GM18868 (cell line): Measurements from ENCODE around the gene RPL26.

Source experiments
- ATAC-seq: cut with Tn5 transposase; IDR thresholded peaks from one replicate; pipeline ENCODE4 v1.9.1; 2021; ENCODE audit warnings: mild to moderate bottlenecking, moderate library complexity; ENCODE audit not compliant: unreplicated experiment

The RPL26 gene

DNA sequence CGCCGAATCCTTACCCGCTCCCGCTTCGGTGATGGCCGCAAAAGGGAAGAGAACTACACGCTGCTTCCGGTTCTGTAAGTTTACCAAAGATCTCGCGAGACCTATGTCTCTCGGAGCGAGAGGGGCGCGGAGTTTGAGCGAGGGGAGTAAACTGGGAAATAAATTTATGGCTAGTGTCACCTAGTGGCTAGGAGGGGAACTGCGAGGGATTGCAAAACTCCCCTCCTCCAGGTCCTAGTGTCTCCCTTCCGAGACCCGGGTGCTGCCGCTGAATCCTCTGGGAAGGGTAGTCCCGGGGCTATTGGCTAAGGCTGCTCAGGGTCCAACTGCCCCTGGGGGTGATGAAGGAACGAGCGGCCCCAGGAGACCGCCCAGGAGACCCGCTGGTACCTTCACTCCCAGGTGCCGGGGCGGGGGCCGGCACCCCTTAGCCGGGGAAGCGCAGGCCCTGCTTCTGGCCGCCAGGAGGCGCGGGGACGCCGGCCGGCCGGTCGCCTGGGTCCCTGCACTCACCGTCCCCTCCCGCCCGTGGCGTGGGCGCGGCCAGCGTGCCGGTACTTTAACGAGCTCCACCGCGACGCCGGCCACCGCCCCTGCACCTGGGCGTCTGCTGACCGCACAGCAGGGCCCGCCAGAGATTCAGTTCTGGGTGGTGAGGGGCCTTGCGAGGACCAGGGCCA, at the start of gene RPL26:
Gene RPL26 (minus strand): TSS at position 51 of the 680 bp plus-strand sequence. CDS start 883 bp downstream, outside the sequence.
- ATAC-seq: peak; percentile 85

GRCh38 chr17:8430966-8431365, 48.0 kb upstream of the RPL26 start:
- ATAC-seq: no peak

GRCh38 chr17:8426802-8427201, 43.8 kb upstream of the RPL26 start:
- no peak for ATAC-seq

DNA sequence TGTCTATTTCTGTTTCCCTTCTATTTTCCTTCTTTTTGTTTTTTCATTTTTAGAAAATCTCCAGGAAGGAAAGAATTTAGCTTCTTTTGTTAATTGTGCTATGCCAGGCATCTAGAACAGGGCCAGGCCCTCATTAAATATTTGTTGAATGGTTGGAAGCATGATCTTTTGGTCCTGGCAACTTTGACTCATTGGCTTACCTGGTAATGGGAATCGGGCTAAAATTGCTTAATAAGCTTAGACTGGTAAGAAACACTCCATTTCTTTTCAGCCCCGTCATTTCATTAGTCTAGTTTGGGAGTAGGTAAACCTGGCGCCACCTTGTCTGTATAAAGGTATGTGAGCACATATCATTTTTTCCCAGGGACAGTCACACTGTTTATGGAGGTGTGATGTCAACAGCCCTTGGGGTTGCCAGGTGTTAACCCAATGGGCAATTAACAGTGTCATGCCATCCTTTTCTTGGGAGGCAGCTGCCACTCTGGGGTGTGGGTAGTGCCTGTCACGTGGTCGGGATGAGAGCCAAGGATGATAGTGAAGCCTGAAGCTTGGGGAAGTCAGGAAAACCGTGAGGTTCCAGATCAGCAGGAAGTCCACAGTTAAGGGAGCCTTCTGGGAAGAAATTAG, 43.2 kb upstream of the RPL26 start:
- no peak for ATAC-seq

DNA sequence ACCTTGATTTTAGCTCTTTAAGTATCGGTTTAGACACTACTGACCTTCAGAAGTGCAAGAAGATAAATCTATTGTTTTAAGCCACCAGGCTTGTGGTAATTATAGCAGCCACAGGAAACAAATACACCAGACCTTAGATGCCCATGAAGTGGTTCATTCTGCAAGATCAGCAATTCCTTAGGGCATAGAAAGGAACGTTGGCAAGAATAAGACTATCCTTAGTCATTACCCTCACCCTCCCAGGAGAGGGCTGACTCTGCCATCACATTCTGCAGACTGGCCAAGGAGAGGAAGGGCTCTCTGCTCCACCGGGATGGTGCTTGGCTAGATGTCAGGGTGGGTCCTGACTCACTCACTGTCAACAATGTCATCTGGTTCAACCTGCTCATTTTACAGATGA, 38.6 kb upstream of the RPL26 start:
- ATAC-seq: no peak

DNA sequence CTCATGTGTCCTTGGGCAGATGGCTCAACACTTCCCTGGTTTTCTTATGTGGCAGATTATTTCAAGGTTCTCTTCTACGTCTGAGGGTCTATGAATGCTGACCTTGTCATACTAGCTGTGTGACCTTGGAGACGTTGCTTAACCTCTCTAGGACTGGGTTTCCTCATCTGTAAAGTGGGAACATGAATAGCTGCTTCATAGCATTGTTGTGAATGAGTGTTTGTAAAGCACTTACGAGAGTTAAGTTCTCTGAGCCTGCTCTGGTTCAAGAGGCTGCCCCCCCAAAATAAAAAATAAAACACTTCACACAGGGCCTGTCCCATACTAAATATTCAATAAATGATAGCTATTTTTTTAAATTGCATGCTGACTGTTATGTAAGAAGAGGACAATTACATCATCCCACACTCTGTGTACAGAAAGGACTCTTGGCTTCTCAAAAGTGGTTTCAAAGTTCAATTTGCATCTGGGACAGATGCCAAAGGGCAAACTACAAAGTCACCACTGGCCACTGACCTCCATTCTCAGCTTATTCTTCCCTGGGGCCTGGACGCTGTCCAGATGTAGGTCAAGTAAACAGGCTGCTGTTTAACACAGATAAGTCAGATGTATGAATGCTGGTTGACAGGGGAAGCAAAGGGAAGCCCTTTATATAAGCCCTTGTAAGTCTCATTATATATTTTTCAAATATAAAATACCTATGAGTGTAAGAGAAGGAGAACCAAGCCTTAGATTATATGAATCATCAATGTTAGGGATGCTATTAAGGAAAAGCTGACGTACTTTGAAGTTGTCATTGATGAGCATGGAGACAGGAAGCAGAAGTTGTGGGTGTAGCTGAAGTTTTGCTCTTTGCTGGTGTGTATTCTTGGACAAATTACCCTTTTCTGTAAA, 37.3 kb upstream of the RPL26 start:
- no peak for ATAC-seq

- ATAC-seq: no peak
Measured at GRCh38 chr17:8419305-8419704, 36.3 kb upstream of the RPL26 start.

DNA sequence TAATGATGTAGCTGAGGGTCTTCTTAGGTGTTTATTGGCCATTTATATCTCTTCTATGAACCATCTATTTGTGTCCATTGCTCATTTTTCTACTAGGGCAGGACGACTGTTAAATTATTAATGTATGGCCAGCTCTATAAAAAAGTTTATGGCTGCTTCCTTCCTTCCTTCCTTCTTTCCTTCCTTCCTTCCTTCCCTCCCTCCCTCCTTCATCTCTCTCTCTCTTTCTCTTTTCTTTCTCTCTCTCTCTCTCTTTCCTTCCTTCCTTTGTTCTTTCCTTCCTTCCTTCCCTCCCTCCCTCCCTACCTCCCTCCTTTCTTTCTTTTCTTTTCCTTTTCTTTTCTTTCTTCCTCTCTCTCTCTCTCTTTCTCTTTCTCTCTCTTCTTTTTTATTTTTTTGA, 35.5 kb upstream of the RPL26 start:
- ATAC-seq: no peak

DNA sequence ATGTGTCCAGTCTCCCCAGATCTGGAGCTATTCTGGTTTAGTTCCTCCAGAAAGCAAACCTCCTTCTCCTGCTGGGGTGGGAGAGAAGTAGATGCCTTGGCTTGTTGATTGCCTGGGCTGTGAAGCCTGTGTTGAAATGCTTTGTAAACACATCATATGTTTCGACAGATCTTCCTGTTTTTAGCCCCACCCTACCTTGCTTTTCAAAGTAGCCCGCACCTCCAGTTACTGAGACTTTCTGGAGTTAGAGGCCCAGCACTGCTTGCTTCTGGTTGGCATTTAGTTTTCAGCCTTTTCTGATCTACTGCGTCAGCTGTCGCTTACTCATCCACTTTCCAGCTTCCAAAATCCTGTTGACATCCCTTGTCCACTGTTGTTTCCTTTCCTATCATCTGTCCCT, 34.8 kb upstream of the RPL26 start:
- ATAC-seq: no peak

GRCh38 chr17:8413938-8414337, 30.9 kb upstream of the RPL26 start:
- no peak for ATAC-seq

DNA sequence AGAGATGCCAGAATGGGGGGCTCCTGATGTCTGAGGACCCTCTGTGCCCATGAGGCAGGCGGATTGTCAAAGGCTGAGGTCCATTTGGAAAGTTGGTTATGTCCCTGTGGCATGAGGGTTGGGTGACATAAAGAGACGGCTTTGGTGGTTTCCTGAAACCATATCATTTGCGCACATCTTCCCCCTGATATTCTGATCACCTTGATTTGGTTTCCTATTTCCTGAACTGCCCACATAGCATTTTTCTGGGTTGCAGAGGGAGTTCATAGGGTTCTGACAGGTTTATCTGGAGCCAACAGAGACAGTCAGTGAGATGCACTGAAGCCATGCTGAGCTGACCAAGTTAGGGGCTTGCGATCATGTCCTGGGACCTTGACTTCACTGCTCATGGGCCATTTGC, 30.3 kb upstream of the RPL26 start:
- ATAC-seq: no peak

GRCh38 chr17:8412089-8412488, 29.1 kb upstream of the RPL26 start:
- ATAC-seq: no peak

DNA sequence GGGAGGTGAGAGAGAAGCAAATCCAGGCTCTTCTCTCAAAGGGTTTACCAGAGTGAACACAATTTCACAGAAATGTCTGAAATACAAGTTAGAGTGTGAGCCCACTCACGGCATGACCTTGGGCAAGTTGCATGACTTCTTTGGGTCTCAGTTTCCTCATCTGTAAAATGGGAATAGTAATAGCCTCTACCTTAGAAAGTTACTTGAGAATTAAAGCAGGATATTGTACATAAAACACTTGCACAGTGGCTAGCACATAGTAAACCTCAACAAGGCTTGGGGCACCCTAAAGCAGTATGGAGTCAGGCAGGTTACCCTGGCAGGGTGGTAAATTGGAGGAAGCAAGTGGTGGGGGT, 27.9 kb upstream of the RPL26 start:
- ATAC-seq: no peak

DNA sequence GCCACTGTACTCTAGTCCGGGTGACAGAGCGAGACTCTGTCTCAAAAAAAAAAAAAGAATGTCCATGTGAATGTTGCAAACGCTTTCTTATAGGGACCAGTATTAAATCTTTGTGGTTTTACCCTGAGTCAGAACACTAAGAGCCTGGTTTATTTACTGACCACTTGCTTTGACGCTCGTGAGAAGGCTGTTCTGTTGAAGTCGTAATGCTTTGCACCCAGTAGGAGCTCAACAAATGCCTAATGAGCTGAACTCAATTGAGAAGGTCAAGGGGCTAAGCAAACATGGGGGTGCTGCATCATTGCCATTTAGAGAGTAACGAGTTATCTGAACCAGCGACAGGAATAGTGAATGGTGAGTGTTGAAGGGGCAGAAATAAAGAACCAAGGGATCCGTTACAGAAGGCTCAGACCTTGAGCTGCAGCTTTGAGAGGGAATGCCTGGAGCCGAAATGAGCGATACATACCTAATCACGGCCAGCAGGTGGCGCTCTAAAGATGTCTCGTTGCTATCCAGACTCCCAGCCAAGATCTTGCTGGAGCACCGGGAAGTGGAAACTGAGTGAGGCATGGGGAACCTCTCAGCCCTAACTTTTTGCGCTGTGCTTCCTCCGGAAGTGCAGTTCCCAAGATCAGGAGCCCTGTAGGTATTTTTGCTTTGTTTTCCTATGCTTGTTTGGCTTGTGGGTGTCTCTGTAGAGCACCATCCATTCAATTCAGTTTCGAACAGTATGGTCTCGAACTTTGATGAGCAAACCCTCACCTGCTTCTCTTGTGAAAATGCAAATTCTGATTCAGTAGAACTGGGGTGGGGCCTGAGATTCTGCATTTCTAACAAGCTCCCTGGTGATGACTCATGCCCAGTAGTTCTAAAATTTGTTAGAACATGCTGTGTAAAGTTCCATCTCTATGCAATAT, 27.2 kb upstream of the RPL26 start:
- ATAC-seq: no peak

- no peak for ATAC-seq
Measured at GRCh38 chr17:8408371-8408770, 25.4 kb upstream of the RPL26 start.

DNA sequence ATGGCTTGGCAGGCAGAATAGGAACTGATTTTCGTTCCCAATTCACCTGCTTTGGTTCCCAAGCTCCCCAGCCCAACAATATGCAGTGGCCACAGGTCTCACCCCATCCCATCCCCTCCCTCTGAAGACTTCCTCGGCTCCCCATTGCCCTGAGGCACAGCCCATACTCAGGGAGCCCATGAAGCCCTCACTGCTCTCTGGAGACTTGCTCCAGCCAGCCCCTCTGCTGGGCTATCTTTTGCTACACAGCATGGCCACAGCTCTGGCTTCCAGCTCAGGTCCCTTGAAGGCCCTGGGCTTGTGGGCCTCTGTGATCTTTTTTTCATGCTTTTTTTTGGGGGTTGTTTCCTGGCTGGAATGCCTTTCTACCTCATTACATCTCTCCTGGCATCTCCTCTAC, 23.2 kb upstream of the RPL26 start:
- ATAC-seq: no peak

DNA sequence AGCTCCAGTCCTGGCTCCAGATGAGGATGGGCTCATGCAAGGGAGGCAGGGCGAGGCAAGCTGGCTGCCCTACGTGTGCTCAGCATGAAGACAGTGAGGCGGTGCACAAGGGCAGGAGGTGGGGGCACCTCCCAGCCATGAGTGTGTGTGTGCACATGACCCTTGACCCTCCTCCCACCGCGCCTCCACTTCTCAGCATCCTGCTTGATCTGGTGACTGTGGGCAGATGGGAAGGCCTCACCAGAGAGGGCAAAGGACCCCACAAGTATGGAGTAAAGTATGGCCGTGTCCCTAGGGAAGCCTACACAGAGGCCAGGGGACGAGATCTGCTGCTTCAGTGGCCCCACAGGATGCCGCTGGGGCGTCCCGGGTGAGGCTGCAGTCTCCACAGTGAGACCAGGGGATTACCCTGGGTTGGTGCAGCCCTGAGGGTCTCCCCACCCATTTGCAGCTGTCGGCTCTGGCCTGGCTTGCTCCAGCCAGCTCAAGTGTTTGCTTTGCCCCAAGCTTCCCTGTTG, 22.6 kb upstream of the RPL26 start:
- ATAC-seq: no peak

GRCh38 chr17:8402921-8403536, 20.0 kb upstream of the RPL26 start:
- ATAC-seq: no peak

DNA sequence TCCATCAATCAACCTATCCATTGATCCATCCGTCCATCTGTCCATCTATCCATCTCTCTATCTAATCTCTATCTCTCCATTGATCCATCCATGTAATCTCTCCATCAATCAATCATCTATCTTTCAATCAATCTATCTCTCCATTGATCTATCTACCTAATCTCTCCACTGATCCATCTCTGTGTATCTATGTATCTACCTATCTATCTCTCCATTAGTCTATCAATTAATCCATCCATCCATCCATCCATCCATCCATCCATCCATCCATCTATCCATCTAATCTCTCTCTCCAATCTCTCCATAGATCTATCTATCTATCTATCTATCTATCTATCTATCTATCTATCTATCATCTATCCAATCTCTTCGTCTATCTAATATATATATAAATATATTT, 18.1 kb upstream of the RPL26 start:
- no peak for ATAC-seq

DNA sequence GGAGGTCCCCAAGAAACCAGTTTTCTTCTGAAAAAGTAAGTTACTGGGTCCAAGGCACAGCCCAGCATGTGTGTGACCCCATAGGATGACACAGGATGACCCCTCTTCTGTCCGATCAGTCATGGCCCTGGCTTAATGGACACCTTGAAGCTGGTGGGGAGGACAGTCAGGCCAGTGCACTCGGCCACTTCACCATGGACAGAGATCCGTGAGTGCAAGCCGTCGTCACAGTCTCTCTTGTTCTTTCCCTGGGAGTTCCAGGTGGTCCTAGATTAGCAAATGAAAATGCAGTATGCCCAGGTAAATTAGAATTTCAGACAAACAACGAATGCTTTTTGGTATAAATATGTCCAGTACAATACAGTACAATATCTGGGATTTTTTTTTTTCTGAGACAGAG, 16.0 kb upstream of the RPL26 start:
- no peak for ATAC-seq
